Measurements from ENCODE around the gene PCGF5. TPM values are rescaled to one million over a fixed set of nuclear protein-coding genes. Genes with fewer than 3 reads are reported as not detected.
"Not testable (repeated sequence)": the region's sequence is repeated elsewhere in the genome, so short reads cannot be mapped to it uniquely, and the experiment has no call there.

The PCGF5 gene
- total RNA-seq, 4 donors from 2014 or later: 26.3 to 94.1 (median 57.0) TPM

- Histone ChIP-seq H3K27ac (no peak overlapping the region), H3K27me3 (no peaks in the 10 kb centered on the region), H3K9me3 (no peaks in the 10 kb centered on the region), H3K36me3 (peaks cover 0 to 34% (median 12%) of the 10 kb centered on the region in 4 donors), H3K4me1 (peaks cover 0 to 3% (median 0%) of the 10 kb centered on the region in 4 donors), H3K4me3 (no peak overlapping the region)
- 50 to 80% methylated on average over 1 of the region's 1 CpG for WGBS, 2 donors (ENCODE audit: low coverage in 1 of 2)
- in situ Hi-C loops (cut with MboI; ENCODE audit: low pct_ligation_motif_present in 1 of 4, low pct_unique_long_range_greater_than_20kb in 1 of 4, low sequenced_read_pairs in 3 of 4): loop anchor here (5.0 to 25.0 kb wide), 6 partner anchors 163 to 363 kb away; no protein-coding TSS in a partner anchor
- TF ChIP-seq POLR2AphosphoS5 (IDR thresholded peaks at IDR 0.05) (no peak), POLR2A (IDR thresholded peaks at IDR 0.05) (no peak), EP300 (IDR thresholded peaks at IDR 0.05; ENCODE audit: low read depth) (no peak), CTCF (IDR thresholded peaks at IDR 0.05) (no peak)
- intact Hi-C loops (cut with DNase I; ENCODE audit: low total_unique reads): no loop called here
- no peak for DNase-seq
These were observed 29.9 kb downstream of the PCGF5 start for GRCh38 chr10:91250341-91250740.

DNA sequence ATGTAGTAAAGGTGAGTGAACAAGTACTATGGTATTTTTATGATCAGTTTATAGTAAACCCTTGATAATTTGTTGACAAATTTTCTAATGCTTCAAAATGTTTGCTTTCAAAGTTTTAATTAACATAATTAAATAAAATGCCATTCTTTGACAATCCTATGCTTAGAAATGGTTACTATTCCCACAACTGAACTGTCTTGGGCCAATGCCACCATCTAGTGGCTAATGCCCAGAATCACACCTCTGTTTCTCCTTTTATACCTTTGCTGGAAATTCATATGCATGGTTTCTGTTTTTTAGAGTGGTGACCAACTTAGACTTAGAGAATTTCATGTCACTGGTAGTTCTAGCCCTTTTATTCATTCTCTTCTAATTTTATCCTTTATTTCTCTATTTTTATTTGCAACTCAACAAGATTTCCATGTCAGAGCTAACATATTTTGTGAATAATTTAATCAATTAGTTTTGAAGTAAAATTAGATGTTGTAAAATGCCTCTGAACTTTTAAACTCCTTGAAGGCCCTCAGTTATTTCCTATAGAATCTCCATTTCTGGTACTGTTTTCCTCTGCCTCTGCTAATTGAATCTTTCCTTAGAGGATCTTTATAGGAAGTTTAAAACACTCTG, 31.1 kb downstream of the PCGF5 start:
- H3K36me3 ChIP-seq: peaks cover 0 to 46% (median 12%) of the 10 kb centered on the region in 4 donors
- H3K27ac ChIP-seq: no peak overlapping the region
- peaks cover 0 to 3% (median 0%) of the 10 kb centered on the region in 4 donors for H3K4me1 ChIP-seq
- TF ChIP-seq POLR2AphosphoS5 (IDR thresholded peaks at IDR 0.05) (no peak), EP300 (IDR thresholded peaks at IDR 0.05; ENCODE audit: low read depth) (no peak), CTCF (IDR thresholded peaks at IDR 0.05) (peak; percentile 88 to 94 (median 91)), POLR2A (IDR thresholded peaks at IDR 0.05) (no peak)
- H3K27me3 ChIP-seq: no peaks in the 10 kb centered on the region
- no peak overlapping the region for H3K4me3 ChIP-seq
- in situ Hi-C loops (cut with MboI; ENCODE audit: low pct_ligation_motif_present in 1 of 4, low pct_unique_long_range_greater_than_20kb in 1 of 4, low sequenced_read_pairs in 3 of 4) (loop anchor here (5.0 to 25.0 kb wide), 6 partner anchors 164 to 364 kb away; no protein-coding TSS in a partner anchor), intact Hi-C loops (cut with DNase I; ENCODE audit: low total_unique reads) (no loop called here)
- H3K9me3 ChIP-seq: no peaks in the 10 kb centered on the region
- DNase-seq: peak; percentile 52

DNA sequence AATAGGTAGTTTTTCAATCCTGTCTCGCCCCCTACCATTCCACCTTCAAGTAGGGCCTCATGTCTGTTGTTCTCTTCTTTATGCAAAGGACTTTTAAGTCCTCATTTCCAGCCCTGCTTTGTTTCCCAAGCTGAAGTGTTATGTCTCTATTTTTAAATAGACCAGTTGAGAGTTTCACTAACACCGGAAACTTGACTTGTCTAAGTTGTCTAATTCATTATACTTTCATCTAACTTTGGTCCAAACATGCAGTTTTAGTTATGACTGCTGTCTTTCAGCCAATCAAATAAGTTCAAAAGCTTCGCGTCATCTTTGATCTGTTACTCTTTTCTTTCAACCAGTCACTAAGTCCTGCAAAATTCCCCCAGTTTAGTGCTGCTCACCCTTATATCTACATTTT, 32.8 kb downstream of the PCGF5 start:
- 94 to 97% methylated on average over 4 of the region's 4 CpGs for WGBS, 2 donors (ENCODE audit: low coverage in 1 of 2)
- Histone ChIP-seq H3K9me3 (no peaks in the 10 kb centered on the region), H3K27me3 (no peaks in the 10 kb centered on the region), H3K4me3 (no peak overlapping the region), H3K36me3 (peaks cover 0 to 47% (median 12%) of the 10 kb centered on the region in 4 donors), H3K27ac (no peak overlapping the region), H3K4me1 (no peaks in the 10 kb centered on the region)
- no peak for TF ChIP-seq POLR2AphosphoS5 (IDR thresholded peaks at IDR 0.05)
- intact Hi-C loops (cut with DNase I; ENCODE audit: low total_unique reads): no loop called here
- in situ Hi-C loops (cut with MboI; ENCODE audit: low pct_ligation_motif_present in 1 of 4, low pct_unique_long_range_greater_than_20kb in 1 of 4, low sequenced_read_pairs in 3 of 4): loop anchor here (5.0 to 25.0 kb wide), 6 partner anchors 166 to 366 kb away; no protein-coding TSS in a partner anchor
- DNase-seq: no peak

GRCh38 chr10:91257310-91257709, 36.8 kb downstream of the PCGF5 start:
- DNase-seq: no peak
- in situ Hi-C loops (cut with MboI; ENCODE audit: low pct_ligation_motif_present in 1 of 4, low pct_unique_long_range_greater_than_20kb in 1 of 4, low sequenced_read_pairs in 3 of 4) (loop anchor here in 2 of 4 donors (10.0 to 25.0 kb wide), 4 partner anchors 173 to 370 kb away; no protein-coding TSS in a partner anchor), intact Hi-C loops (cut with DNase I; ENCODE audit: low total_unique reads) (no loop called here)
- H3K36me3 ChIP-seq: peaks cover 0 to 39% (median 14%) of the 10 kb centered on the region in 4 donors
- H3K27ac ChIP-seq: no peak overlapping the region
- WGBS, 2 donors (ENCODE audit: low coverage in 1 of 2): 67 to 93% methylated on average over 3 of the region's 3 CpGs
- H3K4me3 ChIP-seq: no peak overlapping the region
- H3K9me3 ChIP-seq: no peaks in the 10 kb centered on the region
- no peaks in the 10 kb centered on the region for H3K27me3 ChIP-seq
- TF ChIP-seq CTCF (IDR thresholded peaks at IDR 0.05): no peak
- TF ChIP-seq POLR2A (IDR thresholded peaks at IDR 0.05): no peak
- TF ChIP-seq EP300 (IDR thresholded peaks at IDR 0.05; ENCODE audit: low read depth): no peak
- H3K4me1 ChIP-seq: no peaks in the 10 kb centered on the region

- in situ Hi-C loops (cut with MboI; ENCODE audit: low pct_ligation_motif_present in 1 of 4, low pct_unique_long_range_greater_than_20kb in 1 of 4, low sequenced_read_pairs in 3 of 4): loop anchor here in 1 of 4 donors (25.0 kb wide), 1 partner anchor 373 kb away; no protein-coding TSS in a partner anchor
- H3K9me3 ChIP-seq; H3K4me1 ChIP-seq; intact Hi-C loops (cut with DNase I; ENCODE audit: low total_unique reads); H3K27ac ChIP-seq; H3K4me3 ChIP-seq; H3K27me3 ChIP-seq; DNase-seq: not testable (repeated sequence)
- 89% methylated on average over 3 of the region's 3 CpGs; no CpG with 5 or more reads in 1 of the 2 donors for WGBS, 2 donors (ENCODE audit: low coverage in 1 of 2)
- H3K36me3 ChIP-seq: peaks cover 0 to 15% (median 6%) of the 10 kb centered on the region in 4 donors
These were observed 40.0 kb downstream of the PCGF5 start for GRCh38 chr10:91260417-91260816.

All from transverse colon (tissue), 4 donors.